ENCODE data around the gene SYNJ2.

SYNJ2 gene

GRCh38 chr6:158058171-158058651 lies 76.5 kb downstream of the SYNJ2 start:
- H2BK15ac ChIP-seq (ENCODE audit: low read length): no peak overlapping the region
- no peak overlapping the region for H3K23ac ChIP-seq (ENCODE audit: low read depth, low read length, poor library complexity)
- no peak overlapping the region for H2BK120ac ChIP-seq (ENCODE audit: low read depth, low read length)
- H3K9ac ChIP-seq (ENCODE audit: low read depth, low read length, poor library complexity): no peak overlapping the region
- no peak overlapping the region for H2BK12ac ChIP-seq (ENCODE audit: low read length)
- H3K79me1 ChIP-seq (ENCODE audit: low read depth, low read length): no peaks in the 10 kb centered on the region
- H3K4me3 ChIP-seq (ENCODE audit: low read length in 2 of 2): no peak overlapping the region
- WGBS, 2 donors (ENCODE audit: extremely low coverage in 2 of 2, insufficient read length in 2 of 2, insufficient replicate concordance in 1 of 2): no CpG with 5 or more reads among the region's 1 CpG
- H2AFZ ChIP-seq (ENCODE audit: low read length): no peak overlapping the region
- peaks cover 4 to 11% of the 10 kb centered on the region in 2 donors for H3K9me3 ChIP-seq (replicated peaks in 1 of 2; ENCODE audit: control insufficient read depth in 2 of 2, insufficient read depth in 1 of 2, low read depth in 1 of 2, low read length in 2 of 2)
- H3K18ac ChIP-seq (ENCODE audit: low read length): no peak overlapping the region
- no peaks in the 10 kb centered on the region for H3K27me3 ChIP-seq (ENCODE audit: control insufficient read depth in 3 of 3, insufficient read depth in 3 of 3, low read depth in 1 of 3, low read length in 3 of 3)
- no peak overlapping the region for H3K4ac ChIP-seq (ENCODE audit: low read length)
- no peak overlapping the region for H4K8ac ChIP-seq (ENCODE audit: low read depth, low read length)
- no peak overlapping the region for H3K27ac ChIP-seq (replicated peaks; ENCODE audit: low read length)
- no peak overlapping the region for H2AK5ac ChIP-seq (ENCODE audit: low read depth, low read length)
- H3K4me2 ChIP-seq (ENCODE audit: insufficient read depth, low read length, poor library complexity, severe bottlenecking): no peak overlapping the region
- H3K36me3 ChIP-seq (replicated peaks in 1 of 2; ENCODE audit: control insufficient read depth in 2 of 2, insufficient read depth in 2 of 2, low read length in 2 of 2): peaks cover 3 to 7% of the 10 kb centered on the region in 2 donors
- H3K14ac ChIP-seq (ENCODE audit: low read length): no peak overlapping the region
- no peaks in the 10 kb centered on the region for H3K4me1 ChIP-seq (ENCODE audit: control insufficient read depth in 2 of 2, insufficient read depth in 1 of 2, low read depth in 1 of 2, low read length in 2 of 2)
- DNase-seq (ENCODE audit: low spot score): no peak
- no peak overlapping the region for H2BK5ac ChIP-seq (ENCODE audit: low read length)
- H4K91ac ChIP-seq (ENCODE audit: low read depth, low read length, poor library complexity): no peak overlapping the region

DNA sequence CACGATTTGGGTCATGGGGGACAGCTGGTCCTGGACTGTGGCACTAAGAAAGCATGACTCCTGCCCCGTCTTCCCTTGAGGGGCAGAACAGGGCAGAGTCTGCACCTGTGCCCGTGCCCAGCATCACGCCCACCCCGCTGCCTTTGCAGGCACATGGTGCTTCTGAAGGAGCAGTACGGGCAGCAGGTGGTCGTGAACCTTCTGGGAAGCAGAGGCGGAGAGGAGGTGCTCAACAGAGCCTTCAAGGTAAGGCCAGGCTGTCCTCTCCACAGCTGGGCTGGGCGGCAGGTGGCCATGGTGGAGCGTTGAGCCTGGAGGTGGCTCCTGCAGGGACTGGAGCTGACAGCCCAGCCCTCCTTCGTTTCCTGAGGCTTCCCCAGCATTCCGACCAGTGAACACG lies 77.4 kb downstream of the SYNJ2 start:
- H3K4me1 ChIP-seq (ENCODE audit: control insufficient read depth in 2 of 2, insufficient read depth in 1 of 2, low read depth in 1 of 2, low read length in 2 of 2): no peaks in the 10 kb centered on the region
- H3K4me3 ChIP-seq (ENCODE audit: low read length in 2 of 2): no peak overlapping the region
- H4K91ac ChIP-seq (ENCODE audit: low read depth, low read length, poor library complexity): no peak overlapping the region
- no peak overlapping the region for H2AFZ ChIP-seq (ENCODE audit: low read length)
- no peaks in the 10 kb centered on the region for H3K79me1 ChIP-seq (ENCODE audit: low read depth, low read length)
- H3K27ac ChIP-seq (replicated peaks; ENCODE audit: low read length): no peak overlapping the region
- WGBS, 2 donors (ENCODE audit: extremely low coverage in 2 of 2, insufficient read length in 2 of 2, insufficient replicate concordance in 1 of 2): no CpG with 5 or more reads among the region's 13 CpGs
- H3K4me2 ChIP-seq (ENCODE audit: insufficient read depth, low read length, poor library complexity, severe bottlenecking): no peak overlapping the region
- H2BK12ac ChIP-seq (ENCODE audit: low read length): no peak overlapping the region
- peak overlapping the region; percentile 54 for H2BK5ac ChIP-seq (ENCODE audit: low read length)
- peaks cover 4 to 11% of the 10 kb centered on the region in 2 donors for H3K9me3 ChIP-seq (replicated peaks in 1 of 2; ENCODE audit: control insufficient read depth in 2 of 2, insufficient read depth in 1 of 2, low read depth in 1 of 2, low read length in 2 of 2)
- no peak overlapping the region for H3K18ac ChIP-seq (ENCODE audit: low read length)
- DNase-seq (ENCODE audit: low spot score): no peak
- no peak overlapping the region for H2BK15ac ChIP-seq (ENCODE audit: low read length)
- no peaks in the 10 kb centered on the region for H3K27me3 ChIP-seq (ENCODE audit: control insufficient read depth in 3 of 3, insufficient read depth in 3 of 3, low read depth in 1 of 3, low read length in 3 of 3)
- peaks cover 3 to 12% of the 10 kb centered on the region in 2 donors for H3K36me3 ChIP-seq (replicated peaks in 1 of 2; ENCODE audit: control insufficient read depth in 2 of 2, insufficient read depth in 2 of 2, low read length in 2 of 2)
- peak overlapping the region; percentile 89 for H3K9ac ChIP-seq (ENCODE audit: low read depth, low read length, poor library complexity)
- H3K23ac ChIP-seq (ENCODE audit: low read depth, low read length, poor library complexity): no peak overlapping the region
- H2BK120ac ChIP-seq (ENCODE audit: low read depth, low read length): no peak overlapping the region
- H2AK5ac ChIP-seq (ENCODE audit: low read depth, low read length): peak overlapping the region; percentile 91
- peak overlapping the region; percentile 6 for H3K4ac ChIP-seq (ENCODE audit: low read length)
- H3K14ac ChIP-seq (ENCODE audit: low read length): no peak overlapping the region
- no peak overlapping the region for H4K8ac ChIP-seq (ENCODE audit: low read depth, low read length)

- Histone ChIP-seq H3K4ac (ENCODE audit: low read length) (no peak overlapping the region), H3K4me2 (ENCODE audit: insufficient read depth, low read length, poor library complexity, severe bottlenecking) (no peak overlapping the region), H3K18ac (ENCODE audit: low read length) (no peak overlapping the region), H2AK5ac (ENCODE audit: low read depth, low read length) (no peak overlapping the region), H4K8ac (ENCODE audit: low read depth, low read length) (no peak overlapping the region), H3K9ac (ENCODE audit: low read depth, low read length, poor library complexity) (no peak overlapping the region), H3K23ac (ENCODE audit: low read depth, low read length, poor library complexity) (no peak overlapping the region), H2BK15ac (ENCODE audit: low read length) (no peak overlapping the region), H3K79me1 (ENCODE audit: low read depth, low read length) (no peaks in the 10 kb centered on the region), H2AFZ (ENCODE audit: low read length) (no peak overlapping the region), H3K14ac (ENCODE audit: low read length) (no peak overlapping the region), H3K27ac (replicated peaks; ENCODE audit: low read length) (no peak overlapping the region), H3K27me3 (ENCODE audit: control insufficient read depth in 3 of 3, insufficient read depth in 3 of 3, low read depth in 1 of 3, low read length in 3 of 3) (no peaks in the 10 kb centered on the region), H3K36me3 (replicated peaks in 1 of 2; ENCODE audit: control insufficient read depth in 2 of 2, insufficient read depth in 2 of 2, low read length in 2 of 2) (peaks cover 2 to 21% of the 10 kb centered on the region in 2 donors), H4K91ac (ENCODE audit: low read depth, low read length, poor library complexity) (no peak overlapping the region), H3K9me3 (replicated peaks in 1 of 2; ENCODE audit: control insufficient read depth in 2 of 2, insufficient read depth in 1 of 2, low read depth in 1 of 2, low read length in 2 of 2) (peaks cover 4 to 11% of the 10 kb centered on the region in 2 donors), H2BK12ac (ENCODE audit: low read length) (no peak overlapping the region), H2BK120ac (ENCODE audit: low read depth, low read length) (no peak overlapping the region), H2BK5ac (ENCODE audit: low read length) (no peak overlapping the region), H3K4me3 (ENCODE audit: low read length in 2 of 2) (no peak overlapping the region), H3K4me1 (ENCODE audit: control insufficient read depth in 2 of 2, insufficient read depth in 1 of 2, low read depth in 1 of 2, low read length in 2 of 2) (no peaks in the 10 kb centered on the region)
- no peak for DNase-seq (ENCODE audit: low spot score)
- no CpG with 5 or more reads among the region's 11 CpGs for WGBS, 2 donors (ENCODE audit: extremely low coverage in 2 of 2, insufficient read length in 2 of 2, insufficient replicate concordance in 1 of 2)
Observed at GRCh38 chr6:158060455-158061360, 79.0 kb downstream of the SYNJ2 start.

DNA sequence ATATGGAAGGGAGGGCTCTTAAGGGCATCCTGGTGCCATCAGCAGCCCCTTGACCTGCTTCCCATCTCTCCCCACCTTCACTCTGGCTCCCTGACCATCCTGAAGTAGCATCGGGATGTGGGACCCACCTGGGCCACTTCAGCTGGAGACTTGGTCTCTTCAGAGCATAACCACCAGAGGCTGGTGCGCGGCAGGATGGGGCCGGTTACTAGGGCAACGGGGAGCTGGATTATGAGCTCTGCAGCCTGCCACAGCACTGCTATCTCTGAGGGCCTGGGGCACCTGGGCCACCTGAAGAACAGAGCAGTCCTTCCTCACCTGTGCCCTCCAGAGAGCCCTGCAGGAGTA lies 79.7 kb downstream of the SYNJ2 start:
- Histone ChIP-seq H2BK12ac (ENCODE audit: low read length) (no peak overlapping the region), H2AK5ac (ENCODE audit: low read depth, low read length) (peak overlapping the region; percentile 71), H2AFZ (ENCODE audit: low read length) (no peak overlapping the region), H3K23ac (ENCODE audit: low read depth, low read length, poor library complexity) (no peak overlapping the region), H4K91ac (ENCODE audit: low read depth, low read length, poor library complexity) (no peak overlapping the region), H3K79me1 (ENCODE audit: low read depth, low read length) (no peaks in the 10 kb centered on the region), H3K4me1 (ENCODE audit: control insufficient read depth in 2 of 2, insufficient read depth in 1 of 2, low read depth in 1 of 2, low read length in 2 of 2) (no peaks in the 10 kb centered on the region), H3K4ac (ENCODE audit: low read length) (no peak overlapping the region), H3K4me3 (ENCODE audit: low read length in 2 of 2) (no peak overlapping the region), H3K14ac (ENCODE audit: low read length) (no peak overlapping the region), H4K8ac (ENCODE audit: low read depth, low read length) (no peak overlapping the region), H3K18ac (ENCODE audit: low read length) (no peak overlapping the region), H3K9ac (ENCODE audit: low read depth, low read length, poor library complexity) (no peak overlapping the region), H3K36me3 (replicated peaks in 1 of 2; ENCODE audit: control insufficient read depth in 2 of 2, insufficient read depth in 2 of 2, low read length in 2 of 2) (peaks cover 2 to 23% of the 10 kb centered on the region in 2 donors), H3K4me2 (ENCODE audit: insufficient read depth, low read length, poor library complexity, severe bottlenecking) (no peak overlapping the region), H2BK120ac (ENCODE audit: low read depth, low read length) (no peak overlapping the region), H2BK15ac (ENCODE audit: low read length) (no peak overlapping the region), H3K27me3 (ENCODE audit: control insufficient read depth in 3 of 3, insufficient read depth in 3 of 3, low read depth in 1 of 3, low read length in 3 of 3) (no peaks in the 10 kb centered on the region), H2BK5ac (ENCODE audit: low read length) (no peak overlapping the region), H3K9me3 (replicated peaks in 1 of 2; ENCODE audit: control insufficient read depth in 2 of 2, insufficient read depth in 1 of 2, low read depth in 1 of 2, low read length in 2 of 2) (peaks cover 4 to 11% of the 10 kb centered on the region in 2 donors), H3K27ac (replicated peaks; ENCODE audit: low read length) (no peak overlapping the region)
- DNase-seq (ENCODE audit: low spot score): no peak
- no CpG with 5 or more reads among the region's 5 CpGs for WGBS, 2 donors (ENCODE audit: extremely low coverage in 2 of 2, insufficient read length in 2 of 2, insufficient replicate concordance in 1 of 2)
